Stimulated activated CD8-positive, alpha-beta memory T cell treated with anti-CD3 and anti-CD28 coated beads, Interleukin-4, amount 100 ng/mL, for 4 hours (primary cell): ENCODE results near the gene TOX2.

ENCODE experiments used
- DNase-seq, 2 donors: peaks; one replicate each; pipeline ENCODE4 v3.0.0-alpha.2; 2020; ENCODE audit warnings: low read depth in 2 of 2, low spot score in 1 of 2

Gene TOX2

GRCh38 chr20:44073011-44073674 is 158.5 kb downstream of the TOX2 start:
- no peak for DNase-seq

GRCh38 chr20:44073675-44074071 is 159.0 kb downstream of the TOX2 start:
- no peak for DNase-seq

- DNase-seq = no peak
Measured at GRCh38 chr20:44074252-44075151, 159.8 kb downstream of the TOX2 start.

GRCh38 chr20:44075191-44075949 is 160.7 kb downstream of the TOX2 start:
- no peak for DNase-seq

- no peak for DNase-seq
Measured at GRCh38 chr20:44075950-44076232, 161.2 kb downstream of the TOX2 start.

GRCh38 chr20:44079291-44079690 is 164.6 kb downstream of the TOX2 start:
- DNase-seq = no peak

GRCh38 chr20:44080064-44080463 is 165.4 kb downstream of the TOX2 start:
- no peak for DNase-seq

GRCh38 chr20:44080646-44081267 is 166.1 kb downstream of the TOX2 start:
- DNase-seq = peak; percentile 57 to 66

- no peak for DNase-seq
Measured at GRCh38 chr20:44081476-44081875, 166.8 kb downstream of the TOX2 start.

GRCh38 chr20:44081888-44082287 is 167.2 kb downstream of the TOX2 start:
- DNase-seq = no peak

GRCh38 chr20:44083220-44083933 is 168.7 kb downstream of the TOX2 start:
- no peak for DNase-seq

GRCh38 chr20:44084439-44084838 is 169.8 kb downstream of the TOX2 start:
- no peak for DNase-seq

- DNase-seq = no peak
Measured at GRCh38 chr20:44084891-44085290, 170.2 kb downstream of the TOX2 start.

GRCh38 chr20:44085616-44086434 is 171.2 kb downstream of the TOX2 start:
- no peak for DNase-seq

- DNase-seq = no peak
Measured at GRCh38 chr20:44087051-44087856, 172.6 kb downstream of the TOX2 start.

- no peak for DNase-seq
Measured at GRCh38 chr20:44087857-44088120, 173.1 kb downstream of the TOX2 start.

GRCh38 chr20:44089987-44090674 is 175.5 kb downstream of the TOX2 start:
- DNase-seq = no peak

- DNase-seq = no peak
Measured at GRCh38 chr20:44091026-44091425, 176.4 kb downstream of the TOX2 start.
